ENCODE measurements around the gene PTPRU. TPM values are rescaled to one million over a fixed set of nuclear protein-coding genes. Genes with fewer than 3 reads are reported as not detected.

Gene PTPRU
- polyA plus RNA-seq, 1 of the 3 experiments (the other 2 are of a cell fraction): 3.5 TPM

DNA sequence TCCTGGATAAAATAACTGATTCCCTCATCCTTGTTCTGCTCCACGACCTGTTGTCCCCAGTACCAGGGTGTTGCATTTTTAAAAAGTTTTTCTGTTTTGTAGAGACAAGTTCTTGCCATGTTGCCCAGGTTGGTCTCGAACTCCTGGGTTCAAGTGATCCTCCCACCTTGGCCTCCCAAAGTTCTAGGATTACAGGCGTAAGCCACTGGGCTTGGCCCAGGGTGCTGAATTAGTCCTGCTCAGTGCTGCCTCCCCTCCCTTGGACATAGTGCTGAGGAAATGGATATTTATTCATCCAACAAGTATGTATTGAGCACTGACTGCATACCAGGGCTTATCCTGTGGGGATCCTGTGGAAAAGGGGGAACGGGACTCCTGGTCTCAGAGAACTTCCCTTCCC, 126.4 kb downstream of the PTPRU start:
- Histone ChIP-seq H3F3A (replicated peaks; ENCODE audit: insufficient read depth) (no peaks in the 10 kb centered on the region), H3K36me3 (replicated peaks in 1 of 2; ENCODE audit: control insufficient read depth in 1 of 2, insufficient read depth in 2 of 2, low read length in 1 of 2) (no peaks in the 10 kb centered on the region), H3K27ac (ENCODE audit: low read depth in 2 of 2, low read length in 1 of 2) (no peak overlapping the region), H3K9me2 (no peaks in the 10 kb centered on the region), H3K27me3 (ENCODE audit: insufficient read depth) (no peaks in the 10 kb centered on the region), H3K9me3 (no peaks in the 10 kb centered on the region), H2AFZ (ENCODE audit: low read depth) (no peak overlapping the region), H3K4me2 (no peak overlapping the region), H3K79me2 (ENCODE audit: insufficient read depth) (no peaks in the 10 kb centered on the region), H3K4me1 (ENCODE audit: control insufficient read depth in 1 of 2, insufficient read depth in 2 of 2, low read depth in 1 of 2, low read length in 1 of 2) (no peaks in the 10 kb centered on the region), H4K20me1 (ENCODE audit: insufficient read depth) (no peaks in the 10 kb centered on the region), H3K9ac (no peak overlapping the region), H3K4me3 (ENCODE audit: low read depth in 2 of 2, low read length in 1 of 2) (no peak overlapping the region)
- TF ChIP-seq, protein P1, sequence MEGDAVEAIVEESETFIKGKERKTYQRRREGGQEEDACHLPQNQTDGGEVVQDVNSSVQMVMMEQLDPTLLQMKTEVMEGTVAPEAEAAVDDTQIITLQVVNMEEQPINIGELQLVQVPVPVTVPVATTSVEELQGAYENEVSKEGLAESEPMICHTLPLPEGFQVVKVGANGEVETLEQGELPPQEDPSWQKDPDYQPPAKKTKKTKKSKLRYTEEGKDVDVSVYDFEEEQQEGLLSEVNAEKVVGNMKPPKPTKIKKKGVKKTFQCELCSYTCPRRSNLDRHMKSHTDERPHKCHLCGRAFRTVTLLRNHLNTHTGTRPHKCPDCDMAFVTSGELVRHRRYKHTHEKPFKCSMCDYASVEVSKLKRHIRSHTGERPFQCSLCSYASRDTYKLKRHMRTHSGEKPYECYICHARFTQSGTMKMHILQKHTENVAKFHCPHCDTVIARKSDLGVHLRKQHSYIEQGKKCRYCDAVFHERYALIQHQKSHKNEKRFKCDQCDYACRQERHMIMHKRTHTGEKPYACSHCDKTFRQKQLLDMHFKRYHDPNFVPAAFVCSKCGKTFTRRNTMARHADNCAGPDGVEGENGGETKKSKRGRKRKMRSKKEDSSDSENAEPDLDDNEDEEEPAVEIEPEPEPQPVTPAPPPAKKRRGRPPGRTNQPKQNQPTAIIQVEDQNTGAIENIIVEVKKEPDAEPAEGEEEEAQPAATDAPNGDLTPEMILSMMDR (IDR thresholded peaks at IDR 0.05): no peak
- no peak for TF ChIP-seq TEAD4 (IDR thresholded peaks at IDR 0.05; ENCODE audit: borderline replicate concordance, insufficient read depth)
- TF ChIP-seq MXI1 (IDR thresholded peaks at IDR 0.05; ENCODE audit: low read depth, low read length): no peak
- DNase-seq: no peak
- 46% methylated on average over 4 of the region's 4 CpGs for WGBS (ENCODE audit: low lambda C conversion rate)
- ChIA-PET CTCF (interaction anchor here (1.8 kb wide), 1 partner anchor 33 kb away, joined by 4 read pairs; no protein-coding TSS in a partner anchor), POLR2A (no interaction called here)

DNA sequence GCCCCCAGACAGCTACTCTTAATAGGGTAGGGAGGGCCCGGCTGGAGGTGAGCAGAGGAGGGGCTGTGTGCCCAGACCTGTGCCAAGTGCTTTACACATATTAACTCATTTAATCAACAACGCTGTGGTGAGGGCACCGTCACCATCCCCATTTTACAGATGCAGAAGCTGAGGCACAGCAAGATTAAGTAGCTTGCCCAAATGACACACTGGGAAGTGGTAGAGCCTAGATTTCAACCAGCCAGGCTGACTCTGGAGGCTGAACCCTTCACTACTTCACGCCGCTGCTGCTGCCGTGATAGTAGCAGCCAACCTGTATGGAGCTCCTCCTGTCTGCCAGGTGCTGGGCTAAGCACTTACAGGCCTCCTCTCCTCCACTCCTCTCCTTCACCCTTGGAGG, 127.2 kb downstream of the PTPRU start:
- ChIA-PET CTCF (no interaction called here), POLR2A (no interaction called here)
- no peaks in the 10 kb centered on the region for H3K27me3 ChIP-seq (ENCODE audit: insufficient read depth)
- H3K9me2 ChIP-seq: no peaks in the 10 kb centered on the region
- no peak overlapping the region for H3K4me3 ChIP-seq (ENCODE audit: low read depth in 2 of 2, low read length in 1 of 2)
- no peaks in the 10 kb centered on the region for H3K9me3 ChIP-seq
- TF ChIP-seq GABPA (IDR thresholded peaks at IDR 0.05; ENCODE audit: low read depth): no peak
- no peak for TF ChIP-seq JUND (IDR thresholded peaks at IDR 0.05)
- no peak for TF ChIP-seq CHD2 (IDR thresholded peaks at IDR 0.05; ENCODE audit: low read length, partially characterized antibody)
- TF ChIP-seq, protein P2, sequence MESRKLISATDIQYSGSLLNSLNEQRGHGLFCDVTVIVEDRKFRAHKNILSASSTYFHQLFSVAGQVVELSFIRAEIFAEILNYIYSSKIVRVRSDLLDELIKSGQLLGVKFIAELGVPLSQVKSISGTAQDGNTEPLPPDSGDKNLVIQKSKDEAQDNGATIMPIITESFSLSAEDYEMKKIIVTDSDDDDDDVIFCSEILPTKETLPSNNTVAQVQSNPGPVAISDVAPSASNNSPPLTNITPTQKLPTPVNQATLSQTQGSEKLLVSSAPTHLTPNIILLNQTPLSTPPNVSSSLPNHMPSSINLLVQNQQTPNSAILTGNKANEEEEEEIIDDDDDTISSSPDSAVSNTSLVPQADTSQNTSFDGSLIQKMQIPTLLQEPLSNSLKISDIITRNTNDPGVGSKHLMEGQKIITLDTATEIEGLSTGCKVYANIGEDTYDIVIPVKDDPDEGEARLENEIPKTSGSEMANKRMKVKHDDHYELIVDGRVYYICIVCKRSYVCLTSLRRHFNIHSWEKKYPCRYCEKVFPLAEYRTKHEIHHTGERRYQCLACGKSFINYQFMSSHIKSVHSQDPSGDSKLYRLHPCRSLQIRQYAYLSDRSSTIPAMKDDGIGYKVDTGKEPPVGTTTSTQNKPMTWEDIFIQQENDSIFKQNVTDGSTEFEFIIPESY (IDR thresholded peaks at IDR 0.05; ENCODE audit: borderline replicate concordance, low read depth): no peak
- no peak for TF ChIP-seq YY1 (IDR thresholded peaks at IDR 0.05; ENCODE audit: low read depth)
- no peak for TF ChIP-seq SMC3 (IDR thresholded peaks at IDR 0.05; ENCODE audit: low read depth, low read length)
- TF ChIP-seq RXRA (IDR thresholded peaks at IDR 0.05; ENCODE audit: borderline replicate concordance, low read depth): no peak
- TF ChIP-seq FOXJ3 (CRISPR knock-in tag; IDR thresholded peaks at IDR 0.05): no peak
- TF ChIP-seq NRF1 (IDR thresholded peaks at IDR 0.05; ENCODE audit: low read depth, low read length): no peak
- no peak for TF ChIP-seq TCF12 (IDR thresholded peaks at IDR 0.05)
- no peak for TF ChIP-seq MXI1 (IDR thresholded peaks at IDR 0.05; ENCODE audit: low read depth, low read length)
- TF ChIP-seq RCOR1 (IDR thresholded peaks at IDR 0.05; ENCODE audit: low read length): no peak
- TF ChIP-seq TAF1 (IDR thresholded peaks at IDR 0.05; ENCODE audit: borderline replicate concordance, low read depth, low read length): no peak
- TF ChIP-seq, protein P3, sequence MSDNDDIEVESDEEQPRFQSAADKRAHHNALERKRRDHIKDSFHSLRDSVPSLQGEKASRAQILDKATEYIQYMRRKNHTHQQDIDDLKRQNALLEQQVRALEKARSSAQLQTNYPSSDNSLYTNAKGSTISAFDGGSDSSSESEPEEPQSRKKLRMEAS (IDR thresholded peaks at IDR 0.05; ENCODE audit: low read depth): no peak
- no peak for TF ChIP-seq EZH2phosphoT487 (IDR thresholded peaks at IDR 0.05; ENCODE audit: borderline replicate concordance, low read depth)
- no peak for TF ChIP-seq MEF2A (IDR thresholded peaks at IDR 0.05; ENCODE audit: borderline replicate concordance, low read depth)
- TF ChIP-seq GATA2 (CRISPR knock-in tag; IDR thresholded peaks at IDR 0.05): no peak
- TF ChIP-seq, protein P4, sequence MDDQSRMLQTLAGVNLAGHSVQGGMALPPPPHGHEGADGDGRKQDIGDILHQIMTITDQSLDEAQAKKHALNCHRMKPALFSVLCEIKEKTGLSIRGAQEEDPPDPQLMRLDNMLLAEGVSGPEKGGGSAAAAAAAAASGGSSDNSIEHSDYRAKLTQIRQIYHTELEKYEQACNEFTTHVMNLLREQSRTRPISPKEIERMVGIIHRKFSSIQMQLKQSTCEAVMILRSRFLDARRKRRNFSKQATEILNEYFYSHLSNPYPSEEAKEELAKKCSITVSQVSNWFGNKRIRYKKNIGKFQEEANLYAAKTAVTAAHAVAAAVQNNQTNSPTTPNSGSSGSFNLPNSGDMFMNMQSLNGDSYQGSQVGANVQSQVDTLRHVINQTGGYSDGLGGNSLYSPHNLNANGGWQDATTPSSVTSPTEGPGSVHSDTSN (IDR thresholded peaks at IDR 0.05): no peak
- H3K36me3 ChIP-seq (replicated peaks in 1 of 2; ENCODE audit: control insufficient read depth in 1 of 2, insufficient read depth in 2 of 2, low read length in 1 of 2): no peaks in the 10 kb centered on the region
- no peak overlapping the region for H3K9ac ChIP-seq
- no peak overlapping the region for H3K4me2 ChIP-seq
- no peaks in the 10 kb centered on the region for H4K20me1 ChIP-seq (ENCODE audit: insufficient read depth)
- H3F3A ChIP-seq (replicated peaks; ENCODE audit: insufficient read depth): no peaks in the 10 kb centered on the region
- DNase-seq: no peak
- no peaks in the 10 kb centered on the region for H3K4me1 ChIP-seq (ENCODE audit: control insufficient read depth in 1 of 2, insufficient read depth in 2 of 2, low read depth in 1 of 2, low read length in 1 of 2)
- H3K27ac ChIP-seq (ENCODE audit: low read depth in 2 of 2, low read length in 1 of 2): no peak overlapping the region
- no peaks in the 10 kb centered on the region for H3K79me2 ChIP-seq (ENCODE audit: insufficient read depth)
- H2AFZ ChIP-seq (ENCODE audit: low read depth): no peak overlapping the region
- 55% methylated on average over 4 of the region's 6 CpGs for WGBS (ENCODE audit: low lambda C conversion rate)

Data from SK-N-SH (cell line).